Right hindlimb (tissue), 1 donor: ENCODE results near the gene EYS.

Source experiments
- DNase-seq: peaks from one replicate; pipeline ENCODE4 v3.0.0-alpha.2; 2018

The EYS gene

DNA sequence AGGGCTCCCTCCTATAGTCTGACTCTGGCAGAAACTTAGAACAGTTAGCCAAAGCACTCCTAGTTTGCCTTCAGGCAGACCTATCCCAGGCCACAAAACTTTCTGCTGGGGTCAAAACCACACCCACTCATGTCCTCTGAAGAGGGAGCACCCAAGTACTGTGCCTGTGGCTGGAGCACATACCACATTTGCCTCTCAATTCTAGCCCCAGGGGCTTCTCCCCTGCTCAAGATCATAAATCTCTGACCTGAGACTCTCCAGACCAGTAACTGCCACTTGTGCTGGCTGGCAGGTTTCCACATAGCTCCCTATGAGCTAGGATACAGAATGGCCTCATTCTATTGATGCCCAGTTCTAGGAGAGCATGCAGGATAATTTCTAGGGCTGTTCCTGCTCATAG is 781.0 kb downstream of the EYS start:
- no peak for DNase-seq

GRCh38 chr6:64920257-64920656 is 786.8 kb downstream of the EYS start:
- DNase-seq = no peak

- DNase-seq = no peak
These were observed 792.9 kb downstream of the EYS start for GRCh38 chr6:64914124-64914523.

- no peak for DNase-seq
These were observed 794.1 kb downstream of the EYS start for GRCh38 chr6:64912966-64913365.

- DNase-seq = no peak
These were observed 798.9 kb downstream of the EYS start for GRCh38 chr6:64908104-64908503.

DNA sequence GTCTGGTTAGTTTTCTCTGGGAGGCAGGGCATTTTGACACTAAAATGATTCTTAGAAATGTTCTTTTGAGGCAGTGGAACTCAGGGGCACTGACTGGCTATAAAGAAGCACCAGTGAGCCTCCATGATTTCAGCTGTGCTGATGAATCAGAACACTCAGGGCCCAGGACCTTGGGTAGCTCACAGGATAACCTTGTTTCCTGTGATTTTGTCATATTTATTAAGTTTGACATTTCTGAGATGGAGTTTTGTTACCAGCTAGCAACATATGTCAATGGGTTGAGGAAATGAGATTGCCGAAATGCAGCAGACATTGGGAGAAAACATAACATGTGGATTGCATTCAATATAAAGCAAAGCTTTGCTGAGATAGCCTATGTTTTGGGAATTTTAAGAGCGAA is 802.4 kb downstream of the EYS start:
- no peak for DNase-seq

DNA sequence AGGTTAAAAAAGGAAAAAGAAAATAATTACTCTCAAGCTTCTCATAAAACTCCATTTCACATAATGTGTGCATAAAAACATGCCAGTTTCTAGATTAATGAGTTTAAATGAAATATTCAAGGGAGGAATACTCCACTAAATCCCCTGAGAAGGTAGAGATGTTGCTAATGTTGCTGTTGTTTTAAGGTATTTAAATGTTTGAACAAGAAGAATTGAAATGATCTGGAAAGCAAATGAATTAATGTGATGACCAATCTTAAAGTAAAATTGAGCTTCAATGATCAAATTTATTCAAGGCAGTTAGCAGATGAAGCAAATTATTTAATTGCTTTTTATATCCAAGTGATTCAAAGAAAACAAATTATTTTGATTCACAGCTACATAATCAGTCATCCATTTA is 804.4 kb downstream of the EYS start:
- DNase-seq = no peak

- no peak for DNase-seq
These were observed 810.1 kb downstream of the EYS start for GRCh38 chr6:64896939-64897338.

DNA sequence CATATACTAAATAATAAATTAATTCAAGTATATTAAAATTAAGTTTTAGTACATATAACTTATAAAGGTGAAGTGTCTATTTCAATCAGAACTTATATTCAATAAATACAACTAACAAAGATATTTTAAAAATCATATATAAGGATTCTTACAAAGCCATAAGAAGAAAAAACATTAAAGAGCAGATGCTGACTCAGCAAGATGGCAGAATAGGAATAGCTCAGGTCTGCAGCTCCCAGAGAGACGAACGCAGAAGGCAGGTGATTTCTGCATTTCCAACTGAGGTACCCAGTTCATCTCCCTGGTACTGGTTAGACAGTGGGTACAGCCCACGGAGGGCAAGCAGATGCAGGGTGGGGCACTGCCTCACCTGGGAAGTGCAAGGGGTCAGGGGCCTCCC is 811.1 kb downstream of the EYS start:
- no peak for DNase-seq

- DNase-seq = no peak
These were observed 816.4 kb downstream of the EYS start for GRCh38 chr6:64890609-64891008.

GRCh38 chr6:64889144-64889543 is 817.9 kb downstream of the EYS start:
- DNase-seq = no peak

DNA sequence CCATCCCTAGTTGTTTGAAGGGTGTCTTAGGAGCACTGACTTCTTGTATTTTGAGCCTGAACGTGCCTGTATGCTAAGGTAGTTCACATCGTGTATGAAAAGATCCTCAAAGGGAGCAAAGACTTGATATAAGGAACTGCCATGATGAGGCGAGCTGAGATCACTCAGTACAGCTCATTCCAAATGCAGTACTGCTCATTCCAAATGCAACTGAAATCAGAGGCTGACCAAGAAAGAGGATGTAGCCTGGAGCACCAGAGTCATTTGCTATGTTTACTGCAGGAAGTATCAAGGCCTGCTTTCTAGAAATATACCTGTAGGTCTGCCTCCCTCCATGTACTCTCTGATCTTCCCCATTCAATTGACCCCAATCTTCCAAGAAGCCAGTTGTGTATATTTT is 832.2 kb downstream of the EYS start:
- no peak for DNase-seq

GRCh38 chr6:64872633-64873032 is 834.4 kb downstream of the EYS start:
- no peak for DNase-seq

DNA sequence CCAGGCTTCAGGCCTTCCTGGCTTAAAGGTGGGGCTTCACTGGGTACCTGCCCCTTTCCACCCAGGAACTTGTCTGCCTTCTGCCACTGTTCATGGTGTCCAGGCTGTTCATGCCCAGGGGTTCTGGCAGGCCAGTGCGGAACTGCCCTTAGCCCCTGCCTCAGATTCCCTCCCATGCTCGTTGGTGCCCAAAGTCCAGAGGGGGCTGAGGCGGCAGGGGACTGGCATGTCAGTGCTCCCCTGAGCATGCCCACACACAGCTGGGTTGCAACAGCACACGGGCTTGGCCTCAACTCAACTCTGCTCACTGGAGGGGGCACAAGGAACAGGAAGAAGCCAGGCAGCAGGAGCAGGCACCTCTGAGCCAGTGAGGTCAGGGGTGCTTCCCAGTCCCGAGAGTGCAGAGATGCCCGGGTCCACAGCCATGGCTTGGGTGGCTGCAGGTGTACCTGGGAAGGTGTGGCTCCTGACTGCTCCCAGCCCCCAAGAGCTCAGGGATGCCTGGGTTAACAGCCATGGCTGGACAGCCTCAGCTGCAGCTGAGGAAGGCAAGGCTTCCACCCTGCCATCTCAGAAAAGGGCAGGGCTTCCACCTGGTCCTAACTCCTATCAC is 845.9 kb downstream of the EYS start:
- no peak for DNase-seq

DNA sequence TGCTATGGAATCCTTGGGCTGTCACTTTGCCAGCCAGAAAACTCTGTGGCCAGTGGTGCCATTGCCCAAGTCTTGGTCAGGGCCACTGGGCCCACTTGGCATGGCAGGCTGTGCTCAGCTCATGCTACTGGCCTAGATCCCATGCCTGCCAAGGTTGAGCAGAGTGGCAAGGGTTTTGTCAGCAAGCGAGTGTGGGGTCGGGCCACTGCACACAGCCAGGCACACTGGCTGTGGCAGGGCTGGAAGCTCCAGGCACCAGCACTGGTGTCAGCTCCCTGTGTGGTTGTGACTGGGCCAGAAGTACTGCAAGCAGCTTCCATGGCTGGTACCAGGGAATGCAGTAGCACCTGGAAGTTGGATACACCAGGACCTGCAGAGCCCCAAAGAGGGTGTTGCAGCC is 846.8 kb downstream of the EYS start:
- no peak for DNase-seq

DNA sequence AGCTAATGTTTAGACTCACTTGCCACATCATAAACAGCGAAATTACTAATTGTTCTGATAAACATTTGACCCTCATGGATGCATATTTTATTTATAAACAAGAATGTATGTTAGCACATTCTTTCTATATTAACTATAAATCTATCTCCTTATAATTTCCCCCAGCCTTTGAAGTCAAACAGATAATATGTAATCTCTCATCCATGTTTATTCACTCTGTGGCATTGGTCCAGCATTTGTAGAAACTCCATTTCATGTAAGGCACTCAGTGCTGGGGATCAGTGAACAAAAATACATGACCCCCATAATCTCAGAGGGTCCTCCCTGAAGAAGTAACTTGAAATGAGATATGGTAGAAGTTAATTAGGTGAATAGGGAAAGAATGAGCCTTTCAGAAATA is 856.9 kb downstream of the EYS start:
- DNase-seq = no peak

DNA sequence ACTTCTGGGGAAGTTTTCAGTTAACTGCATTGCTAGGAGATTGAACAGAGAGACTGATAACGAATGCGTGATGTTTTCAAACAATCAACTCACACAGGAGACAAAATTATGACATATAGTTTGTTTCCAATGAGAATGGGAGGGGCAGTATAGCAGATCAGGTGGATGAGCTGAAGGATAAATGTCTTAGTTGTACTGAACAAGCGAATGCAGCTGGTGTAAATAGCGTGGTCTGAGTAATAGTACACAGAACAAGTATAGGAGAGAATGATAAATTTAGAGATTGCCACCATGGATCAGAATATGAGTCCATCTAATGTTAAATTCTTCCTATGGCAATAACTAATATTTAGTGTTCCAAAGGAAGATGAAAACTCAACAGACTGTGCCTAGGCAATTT is 858.6 kb downstream of the EYS start:
- DNase-seq = no peak

DNA sequence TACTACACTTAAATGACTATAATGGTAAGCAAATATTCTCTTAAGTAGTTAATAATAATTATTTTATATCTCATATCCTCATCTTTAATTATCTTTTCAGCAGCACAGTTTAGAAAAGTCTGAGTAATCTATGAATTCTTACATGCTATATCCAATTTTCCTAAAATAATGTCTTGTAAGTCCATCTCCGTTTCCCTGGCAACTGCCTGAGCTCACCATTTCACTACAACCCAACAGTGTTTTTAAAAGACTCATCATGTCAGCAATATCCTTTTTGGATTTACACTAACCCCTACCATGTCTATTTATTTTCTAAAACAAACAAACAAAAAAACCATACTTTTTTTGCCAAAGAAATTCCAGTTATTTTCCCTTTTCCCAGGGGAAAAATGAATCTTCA is 859.6 kb downstream of the EYS start:
- no peak for DNase-seq

DNA sequence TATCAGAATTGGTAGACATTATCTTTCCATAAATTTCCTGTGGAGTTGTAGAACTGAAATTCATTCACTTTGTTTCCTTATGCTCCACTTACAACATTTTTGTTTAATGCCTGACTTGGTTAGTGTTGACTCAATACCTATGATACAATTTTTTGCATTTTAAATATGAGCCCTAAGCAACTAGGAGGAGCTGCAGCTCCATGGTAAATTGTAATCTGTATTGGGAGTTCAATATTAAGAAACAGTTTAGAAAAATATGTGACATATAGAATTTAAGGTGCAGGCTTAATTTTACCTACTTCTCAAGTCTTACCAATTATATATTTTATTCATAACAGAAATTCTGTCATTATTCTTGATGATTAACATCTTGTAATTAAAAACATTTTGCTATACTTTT is 868.3 kb downstream of the EYS start:
- DNase-seq = no peak

DNA sequence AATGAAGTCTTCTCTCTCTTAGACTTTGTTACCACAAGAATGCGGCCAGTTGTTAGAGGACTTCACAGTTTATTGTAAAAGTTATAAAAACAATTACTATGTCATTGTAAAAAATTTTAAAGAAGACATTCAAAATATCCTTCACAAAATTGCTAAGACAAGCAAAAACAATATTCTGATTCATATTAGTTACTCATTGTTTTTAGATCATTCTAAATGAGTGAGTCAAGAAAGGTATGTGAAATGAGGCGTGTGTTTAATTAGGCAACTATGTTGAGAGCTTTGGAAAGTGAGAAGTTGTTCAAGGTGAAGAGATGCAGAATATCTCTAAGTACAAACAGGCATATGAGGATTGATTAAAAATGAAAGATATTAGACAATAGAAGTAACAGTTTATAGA is 875.3 kb downstream of the EYS start:
- no peak for DNase-seq

DNA sequence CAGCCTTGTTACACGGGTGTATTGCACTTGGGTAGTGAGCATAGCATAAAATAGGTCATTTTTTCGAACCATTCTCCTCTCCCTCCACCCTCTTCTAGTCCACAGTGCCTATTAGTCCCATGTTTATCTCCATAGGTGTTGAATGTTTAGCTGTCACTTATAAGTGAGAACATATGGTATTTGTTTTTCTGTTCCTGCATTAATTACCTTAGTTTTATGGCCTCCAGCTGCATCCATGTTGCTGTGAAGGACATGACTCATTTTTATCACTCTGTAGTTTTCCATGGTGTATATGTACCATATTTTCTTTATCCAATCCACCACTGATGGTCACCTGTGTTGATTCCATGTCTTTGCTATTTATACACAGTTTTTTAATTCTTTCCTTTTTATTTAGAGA is 889.5 kb downstream of the EYS start:
- DNase-seq = no peak

- no peak for DNase-seq
These were observed 891.3 kb downstream of the EYS start for GRCh38 chr6:64815718-64816117.

- no peak for DNase-seq
These were observed 894.9 kb downstream of the EYS start for GRCh38 chr6:64812138-64812537.

DNA sequence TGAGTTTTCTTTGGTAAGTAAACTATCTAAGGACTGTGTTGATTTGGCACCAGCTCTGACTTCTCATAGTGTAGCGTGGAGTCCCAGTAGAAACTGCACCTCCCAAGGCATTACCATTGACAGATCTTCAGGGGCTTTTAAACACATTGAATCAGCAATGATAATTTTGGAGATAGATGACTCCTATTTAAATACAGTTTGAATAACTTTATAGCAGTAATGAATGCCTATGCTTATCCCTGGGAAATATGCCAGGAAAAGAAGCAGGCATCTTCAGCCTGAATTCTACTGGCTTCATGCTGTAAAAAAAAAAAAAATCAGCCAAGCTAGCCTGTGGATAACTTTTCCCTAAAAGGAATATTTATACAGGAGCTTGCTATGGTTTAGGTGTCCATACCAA is 895.9 kb downstream of the EYS start:
- no peak for DNase-seq

DNA sequence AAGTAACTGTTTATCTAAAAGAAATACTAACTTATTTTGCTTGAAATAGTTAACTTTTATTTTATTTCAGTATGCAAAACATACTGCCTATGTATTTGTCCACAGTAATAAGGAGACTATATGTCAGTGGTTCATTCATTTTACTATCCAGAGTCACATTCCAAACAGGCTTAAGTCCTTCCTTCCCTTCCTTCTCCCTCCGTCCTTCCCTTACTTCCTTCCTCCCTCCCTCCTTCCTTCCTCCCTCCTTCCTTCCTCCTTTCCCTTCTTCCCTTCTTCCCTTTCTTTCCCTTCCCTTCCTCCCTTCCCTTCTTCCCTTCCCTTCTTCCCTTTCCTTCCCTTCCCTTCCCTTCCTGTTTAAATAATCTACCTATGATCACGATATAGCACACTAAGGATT is 899.2 kb downstream of the EYS start:
- no peak for DNase-seq
